ENCODE measurements around the gene ALS2. TPM values are rescaled to one million over a fixed set of nuclear protein-coding genes. Genes with fewer than 3 reads are reported as not detected.

ALS2 gene
- total and polyA plus RNA-seq, 2 experiments from 2014 or later, result 10.7 to 34.9 TPM

GRCh38 chr2:201781557-201782051 is 871 bp upstream of the ALS2 start:
- Histone ChIP-seq H3K9me3 (ENCODE audit: low read depth) (no peaks in the 10 kb centered on the region), H3K36me3 (replicated peaks; ENCODE audit: insufficient read depth, low read depth) (no peaks in the 10 kb centered on the region), H3K9me2 (replicated peaks; ENCODE audit: insufficient read depth) (no peaks in the 10 kb centered on the region), H3K4me3 (peak overlapping the region; percentile 54), H3K27ac (peak overlapping the region; percentile 68), H3K4me1 (ENCODE audit: insufficient read depth) (peaks cover 30% of the 10 kb centered on the region), H3K27me3 (no peaks in the 10 kb centered on the region), H3K79me2 (peaks cover 37% of the 10 kb centered on the region), H4K20me1 (ENCODE audit: insufficient read depth, poor library complexity, severe bottlenecking) (no peaks in the 10 kb centered on the region), H2AFZ (peak overlapping the region; percentile 72), H3K4me2 (peak overlapping the region; percentile 85)
- no peak for DNase-seq (ENCODE audit: low spot score)
- TF ChIP-seq EZH2phosphoT487 (IDR thresholded peaks at IDR 0.05; ENCODE audit: low read depth, severe bottlenecking, unreplicated experiment) (no peak), EZH2 (IDR thresholded peaks at IDR 0.05; ENCODE audit: borderline replicate concordance) (no peak), CTCF (IDR thresholded peaks at IDR 0.05; ENCODE audit: poor library complexity) (no peak)
- 18% methylated on average over 15 of the region's 15 CpGs for WGBS (ENCODE audit: low lambda C conversion rate, missing lambda C conversion rate)

GRCh38 chr2:201779901-201780673 is 646 bp downstream of the ALS2 start:
- 2% methylated on average over 22 of the region's 22 CpGs for WGBS (ENCODE audit: low lambda C conversion rate, missing lambda C conversion rate)
- DNase-seq (ENCODE audit: low spot score), result peak; percentile 13

GRCh38 chr2:201777869-201778268 is 2.9 kb downstream of the ALS2 start:
- DNase-seq (ENCODE audit: low spot score), result no peak
- no peak overlapping the region for H3K4me3 ChIP-seq
- H3K9me2 ChIP-seq (replicated peaks; ENCODE audit: insufficient read depth), result no peaks in the 10 kb centered on the region
- H2AFZ ChIP-seq, result no peak overlapping the region
- TF ChIP-seq EZH2phosphoT487 (IDR thresholded peaks at IDR 0.05; ENCODE audit: low read depth, severe bottlenecking, unreplicated experiment) (no peak), EZH2 (IDR thresholded peaks at IDR 0.05; ENCODE audit: borderline replicate concordance) (no peak), CTCF (IDR thresholded peaks at IDR 0.05; ENCODE audit: poor library complexity) (no peak)
- H4K20me1 ChIP-seq (ENCODE audit: insufficient read depth, poor library complexity, severe bottlenecking), result no peaks in the 10 kb centered on the region
- no peaks in the 10 kb centered on the region for H3K36me3 ChIP-seq (replicated peaks; ENCODE audit: insufficient read depth, low read depth)
- peak overlapping the region; percentile 82 for H3K4me2 ChIP-seq
- H3K27ac ChIP-seq, result no peak overlapping the region
- H3K4me1 ChIP-seq (ENCODE audit: insufficient read depth), result peaks cover 46% of the 10 kb centered on the region
- no peaks in the 10 kb centered on the region for H3K9me3 ChIP-seq (ENCODE audit: low read depth)
- no peaks in the 10 kb centered on the region for H3K27me3 ChIP-seq
- H3K79me2 ChIP-seq, result peaks cover 75% of the 10 kb centered on the region

More at GRCh38 chr2:201779901-201780673, 646 bp downstream of the ALS2 start:
- H3K4me1 ChIP-seq (ENCODE audit: insufficient read depth), result peaks cover 43% of the 10 kb centered on the region
- H3K27ac ChIP-seq, result peak overlapping the region; percentile 68
- no peaks in the 10 kb centered on the region for H3K9me2 ChIP-seq (replicated peaks; ENCODE audit: insufficient read depth)
- H3K4me2 ChIP-seq, result peak overlapping the region; percentile 82
- peaks cover 52% of the 10 kb centered on the region for H3K79me2 ChIP-seq
- H3K4me3 ChIP-seq, result peak overlapping the region; percentile 54
- H3K36me3 ChIP-seq (replicated peaks; ENCODE audit: insufficient read depth, low read depth), result no peaks in the 10 kb centered on the region
- TF ChIP-seq CTCF (IDR thresholded peaks at IDR 0.05; ENCODE audit: poor library complexity) (no peak), EZH2phosphoT487 (IDR thresholded peaks at IDR 0.05; ENCODE audit: low read depth, severe bottlenecking, unreplicated experiment) (no peak), EZH2 (IDR thresholded peaks at IDR 0.05; ENCODE audit: borderline replicate concordance) (no peak)
- H3K9me3 ChIP-seq (ENCODE audit: low read depth), result no peaks in the 10 kb centered on the region
- H4K20me1 ChIP-seq (ENCODE audit: insufficient read depth, poor library complexity, severe bottlenecking), result no peaks in the 10 kb centered on the region
- peak overlapping the region; percentile 72 for H2AFZ ChIP-seq
- no peaks in the 10 kb centered on the region for H3K27me3 ChIP-seq
